Osteocyte (in vitro differentiated cells): ENCODE measurements around the gene NR5A2. TPM values are rescaled to one million over a fixed set of nuclear protein-coding genes. Genes with fewer than 3 reads are reported as not detected.

Source experiments
- DNase-seq: peaks from one replicate; pipeline ENCODE4 v3.0.0; 2021; ENCODE audit warnings: mixed read lengths; ENCODE audit not compliant: unreplicated experiment; ENCODE audit errors: extremely low spot score
- H3K27ac Mint-ChIP-seq: one replicate; pipeline ENCODE4 v1.8.0; 2021; ENCODE audit warnings: mild to moderate bottlenecking, mixed read lengths; ENCODE audit not compliant: unreplicated experiment
- H3K27me3 Mint-ChIP-seq: one replicate; pipeline ENCODE4 v1.8.0; 2021; ENCODE audit warnings: mixed read lengths; ENCODE audit not compliant: unreplicated experiment
- H3K36me3 Mint-ChIP-seq: one replicate; pipeline ENCODE4 v1.8.0; 2021; ENCODE audit warnings: mixed read lengths; ENCODE audit not compliant: unreplicated experiment
- H3K4me1 Mint-ChIP-seq: one replicate; pipeline ENCODE4 v1.8.0; 2021; ENCODE audit warnings: mixed read lengths; ENCODE audit not compliant: unreplicated experiment
- H3K4me3 Mint-ChIP-seq: one replicate; pipeline ENCODE4 v1.8.0; 2021; ENCODE audit warnings: mild to moderate bottlenecking, moderate library complexity, mixed read lengths; ENCODE audit not compliant: unreplicated experiment
- H3K9me3 Mint-ChIP-seq: one replicate; pipeline ENCODE4 v1.8.0; 2021; ENCODE audit warnings: mixed read lengths; ENCODE audit not compliant: unreplicated experiment
- CTCF ChIP-seq: fragments of 200-600 bp; sonication (generic); IDR thresholded peaks from 2 replicates; pipeline ENCODE4 v1.5.0; 2021; ENCODE audit warnings: antibody characterized with exemption, mild to moderate bottlenecking, moderate library complexity
- total RNA-seq: library from RNA; stranded (reverse); gene quantifications from 2 replicates; pipeline ENCODE4 v1.2.1, GENCODE V29; 2021

NR5A2 gene
- total RNA-seq, 1 donor from 2014 or later, result not detected

- Mint-ChIP-seq H3K4me1 (peaks cover 51% of the 10 kb centered on the region), H3K27ac (peak overlapping the region; percentile 71), H3K9me3 (peaks cover 6% of the 10 kb centered on the region), H3K4me3 (no peak overlapping the region), H3K36me3 (no peaks in the 10 kb centered on the region), H3K27me3 (no peaks in the 10 kb centered on the region)
- no peak for DNase-seq
- no peak for TF ChIP-seq CTCF
Observed at GRCh38 chr1:200179781-200180160, 152.3 kb downstream of the NR5A2 start.

- peaks cover 6% of the 10 kb centered on the region for H3K9me3 Mint-ChIP-seq
- peaks cover 55% of the 10 kb centered on the region for H3K4me1 Mint-ChIP-seq
- no peak overlapping the region for H3K27ac Mint-ChIP-seq
- H3K4me3 Mint-ChIP-seq, result no peak overlapping the region
- no peaks in the 10 kb centered on the region for H3K27me3 Mint-ChIP-seq
- TF ChIP-seq CTCF, result no peak
- H3K36me3 Mint-ChIP-seq, result no peaks in the 10 kb centered on the region
- no peak for DNase-seq
Observed at GRCh38 chr1:200180821-200181220, 153.3 kb downstream of the NR5A2 start.

DNA sequence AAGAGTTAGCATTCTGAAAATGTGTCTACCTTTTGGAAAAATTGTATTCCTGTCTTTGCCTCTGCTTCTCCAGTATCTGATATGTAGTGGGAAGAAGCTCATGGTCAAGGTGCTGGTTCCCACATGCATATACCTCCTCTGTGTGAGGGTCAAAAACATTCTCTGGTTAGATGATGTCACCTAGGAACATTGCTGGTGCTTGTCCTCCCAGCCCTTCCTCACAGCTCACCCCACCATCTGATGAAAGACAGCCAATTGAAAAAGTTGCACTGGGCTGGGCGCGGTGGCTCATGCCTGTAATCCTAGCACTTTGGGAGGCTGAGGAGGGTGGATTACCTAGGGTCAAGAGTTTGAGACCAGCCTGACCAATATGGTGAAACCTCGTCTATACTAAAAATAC, 154.4 kb downstream of the NR5A2 start:
- peaks cover 6% of the 10 kb centered on the region for H3K9me3 Mint-ChIP-seq
- no peaks in the 10 kb centered on the region for H3K27me3 Mint-ChIP-seq
- no peaks in the 10 kb centered on the region for H3K36me3 Mint-ChIP-seq

GRCh38 chr1:200182701-200183100, 155.2 kb downstream of the NR5A2 start:
- no peak for TF ChIP-seq CTCF
- peaks cover 10% of the 10 kb centered on the region for H3K9me3 Mint-ChIP-seq
- DNase-seq, result no peak
- H3K4me1 Mint-ChIP-seq, result peaks cover 51% of the 10 kb centered on the region
- no peak overlapping the region for H3K4me3 Mint-ChIP-seq
- no peaks in the 10 kb centered on the region for H3K27me3 Mint-ChIP-seq
- no peaks in the 10 kb centered on the region for H3K36me3 Mint-ChIP-seq
- no peak overlapping the region for H3K27ac Mint-ChIP-seq

More for the DNA sequence above, 154.4 kb downstream of the NR5A2 start:
- Mint-ChIP-seq H3K4me1 (peaks cover 55% of the 10 kb centered on the region), H3K4me3 (no peak overlapping the region), H3K27ac (no peak overlapping the region)
- TF ChIP-seq CTCF, result no peak
- DNase-seq, result no peak

DNA sequence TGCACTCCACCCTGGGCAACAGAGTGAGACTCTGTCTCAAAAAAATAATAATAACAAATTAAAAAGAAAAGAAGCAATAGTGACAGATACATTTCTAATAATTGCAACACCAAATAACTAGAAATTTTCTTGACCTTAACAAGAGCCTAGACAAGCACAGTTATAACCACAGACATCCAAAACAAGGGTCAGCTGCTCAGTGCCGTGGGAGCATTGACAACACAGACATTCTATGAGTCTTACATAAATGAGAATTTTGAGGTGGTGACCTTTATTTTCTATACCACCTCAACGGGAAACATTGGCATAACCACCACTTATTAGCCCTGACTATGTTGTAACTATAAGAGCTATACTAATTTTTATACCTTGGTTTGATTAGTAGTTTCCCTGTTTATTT, 156.1 kb downstream of the NR5A2 start:
- peaks cover 10% of the 10 kb centered on the region for H3K9me3 Mint-ChIP-seq

More for the DNA sequence above, 156.1 kb downstream of the NR5A2 start:
- Mint-ChIP-seq H3K4me1 (peaks cover 46% of the 10 kb centered on the region), H3K36me3 (no peaks in the 10 kb centered on the region), H3K4me3 (no peak overlapping the region), H3K27ac (no peak overlapping the region), H3K27me3 (peaks cover 6% of the 10 kb centered on the region)
- TF ChIP-seq CTCF, result no peak
- DNase-seq, result no peak
